Measurements from ENCODE around the gene THSD4. TPM values are rescaled to one million over a fixed set of nuclear protein-coding genes. Genes with fewer than 3 reads are reported as not detected.
"Not testable (repeated sequence)": the region's sequence is repeated elsewhere in the genome, so short reads cannot be mapped to it uniquely, and the experiment has no call there.

The THSD4 gene
- polyA plus RNA-seq, 1 donor: 30.2 TPM

DNA sequence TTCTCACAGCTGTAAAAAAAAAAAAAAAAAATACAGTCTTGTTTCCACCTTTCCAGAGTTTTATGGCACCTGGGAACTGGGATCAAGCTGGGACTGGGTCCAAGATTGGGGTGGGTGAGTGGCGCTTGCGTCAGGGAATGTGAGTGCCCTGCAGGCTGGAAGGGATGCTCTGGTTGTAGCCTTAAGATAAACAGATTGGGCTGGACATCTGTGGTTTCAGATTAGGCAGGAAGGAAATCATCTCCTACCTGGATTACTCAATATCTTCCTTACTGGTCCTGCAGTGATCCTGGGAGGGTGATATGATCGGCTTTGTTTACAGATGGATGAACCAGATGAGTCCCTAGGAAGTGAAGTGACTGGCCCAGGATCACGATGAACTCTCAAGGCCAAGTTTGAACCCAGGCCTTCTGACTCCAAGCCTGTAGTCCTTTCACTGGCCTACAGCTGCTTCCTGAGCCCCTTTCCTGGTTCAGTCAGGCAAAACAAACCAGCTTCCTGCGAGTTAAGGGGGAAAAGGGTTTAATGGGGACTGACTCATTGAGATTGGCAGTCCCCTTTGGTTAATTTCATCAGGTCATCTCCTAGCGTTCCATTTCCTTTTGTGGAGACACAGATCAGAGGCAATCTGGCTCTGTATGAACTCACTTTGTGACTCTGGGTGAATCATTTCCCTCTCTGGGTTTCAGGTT lies 179.8 kb downstream of the THSD4 start:
- no peak for DNase-seq

- no peak for DNase-seq
Observed at GRCh38 chr15:71295603-71296314, 180.5 kb downstream of the THSD4 start.

DNA sequence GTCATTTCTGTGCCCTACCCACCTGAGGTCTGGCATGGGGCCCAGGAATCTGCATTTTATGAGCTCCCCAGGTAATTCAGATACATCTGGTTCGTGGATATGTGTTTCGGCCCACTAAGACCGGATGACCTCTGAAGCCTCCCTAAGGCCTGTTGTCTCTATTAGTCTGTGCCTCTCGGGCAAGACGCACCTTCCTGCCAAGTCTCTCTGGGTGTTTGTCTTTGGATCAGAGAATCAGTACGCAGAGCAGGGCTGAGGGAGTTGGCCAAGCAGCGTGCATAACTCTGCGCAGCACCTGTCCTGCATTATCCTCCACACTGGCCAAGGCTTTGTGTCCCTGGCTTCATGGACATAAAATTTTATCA lies 181.0 kb downstream of the THSD4 start:
- no peak for DNase-seq

- no peak for DNase-seq
Observed at GRCh38 chr15:71301958-71302621, 186.8 kb downstream of the THSD4 start.

DNA sequence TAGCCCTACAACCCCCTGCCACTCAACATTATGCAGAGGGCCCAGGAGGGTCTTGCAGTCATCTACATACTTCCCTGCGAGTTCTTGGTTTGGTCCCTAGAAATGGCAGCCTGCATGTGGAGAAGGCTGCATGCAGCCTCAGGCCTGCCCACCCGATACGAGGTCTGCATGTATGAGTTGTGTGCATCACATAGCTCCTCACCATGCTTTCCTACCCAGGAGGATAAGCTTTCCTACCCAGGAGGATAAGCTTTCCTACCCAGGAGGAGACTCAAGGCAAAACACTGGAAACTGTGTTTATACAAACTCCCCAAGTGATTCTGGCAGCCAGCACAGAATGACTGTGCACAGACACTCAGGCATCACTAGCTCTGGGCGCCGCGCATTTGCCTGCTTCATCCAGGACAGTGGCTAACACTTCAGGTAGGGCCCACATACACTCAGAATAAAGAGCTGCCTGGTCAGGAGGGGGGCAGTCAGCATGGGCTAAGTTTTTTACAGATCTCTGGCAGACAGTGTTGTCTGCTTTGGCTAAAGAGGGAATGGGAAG lies 187.7 kb downstream of the THSD4 start:
- no peak for DNase-seq

DNA sequence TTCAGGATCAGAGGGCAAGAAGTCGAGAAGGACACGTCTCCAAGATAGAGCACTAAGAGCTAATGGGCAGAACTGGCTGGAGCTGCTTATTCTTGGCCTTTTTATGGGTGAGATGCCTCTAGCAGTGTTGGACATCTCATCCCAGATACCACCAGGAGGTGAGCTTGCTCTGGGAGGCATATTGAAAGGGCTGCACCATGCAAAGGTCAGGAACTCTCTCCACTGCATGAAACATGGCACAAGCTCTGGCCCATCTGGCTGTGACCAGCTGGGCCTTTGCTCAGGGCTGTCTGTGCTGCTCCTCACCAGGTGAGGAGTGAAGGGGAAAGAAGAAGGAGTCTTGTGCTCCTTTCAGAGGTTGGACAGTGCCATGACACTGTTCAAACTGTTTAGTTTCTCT lies 188.7 kb downstream of the THSD4 start:
- DNase-seq: no peak

DNA sequence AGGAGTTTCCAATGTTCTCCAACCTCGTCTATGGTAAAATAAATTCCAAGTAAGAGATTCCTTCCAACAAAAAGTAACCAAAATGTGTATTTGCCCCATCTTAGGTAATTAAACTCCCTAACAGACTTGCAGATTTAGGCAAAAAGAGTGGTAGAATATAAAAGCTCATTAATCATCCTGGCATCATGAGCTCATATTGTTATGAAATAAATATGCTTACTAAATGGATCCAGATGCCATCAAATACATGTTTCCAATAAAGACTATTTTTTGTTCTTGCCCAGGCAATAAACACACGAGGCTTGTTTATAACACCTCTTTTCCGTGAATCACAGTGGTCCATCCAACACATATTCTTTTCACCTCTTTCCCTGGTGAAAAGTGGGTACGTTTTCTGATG lies 189.4 kb downstream of the THSD4 start:
- DNase-seq: no peak

- no peak for DNase-seq
Observed at GRCh38 chr15:71306538-71306937, 191.3 kb downstream of the THSD4 start.

- no peak for DNase-seq
Observed at GRCh38 chr15:71312194-71312708, 197.0 kb downstream of the THSD4 start.

DNA sequence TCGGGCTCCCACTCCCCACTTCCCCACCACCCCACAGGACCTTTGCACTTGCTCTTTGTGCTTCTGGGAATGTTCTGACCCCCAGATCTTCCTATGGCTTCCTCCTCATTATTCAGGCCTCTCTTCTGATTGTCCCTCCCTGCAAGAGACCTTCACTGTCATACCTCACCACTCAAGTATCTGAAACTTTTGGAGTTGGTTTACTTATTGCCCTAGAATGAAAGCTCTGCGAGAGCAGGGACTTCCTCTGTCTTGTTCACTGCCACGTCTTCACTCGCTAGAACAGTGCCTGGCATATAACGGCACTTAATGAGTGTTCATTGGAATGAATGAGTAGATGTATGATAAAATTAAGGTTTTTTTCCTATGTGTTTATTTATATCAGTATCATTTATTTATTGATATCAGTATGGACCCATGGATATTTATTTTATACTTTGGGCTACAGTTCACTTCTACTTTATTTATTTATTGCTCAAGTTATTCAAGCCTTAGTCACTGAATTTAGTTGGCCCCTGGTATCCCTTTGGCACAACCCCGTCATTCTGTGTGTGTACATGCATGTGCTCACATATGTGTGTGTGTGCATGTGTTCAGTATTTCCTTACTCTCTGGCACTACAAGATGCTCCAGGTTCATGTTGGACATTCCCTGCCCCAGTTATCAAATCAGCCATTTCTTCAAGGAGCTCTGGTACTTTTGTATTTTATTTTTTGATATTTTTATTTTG lies 197.6 kb downstream of the THSD4 start:
- DNase-seq: no peak

DNA sequence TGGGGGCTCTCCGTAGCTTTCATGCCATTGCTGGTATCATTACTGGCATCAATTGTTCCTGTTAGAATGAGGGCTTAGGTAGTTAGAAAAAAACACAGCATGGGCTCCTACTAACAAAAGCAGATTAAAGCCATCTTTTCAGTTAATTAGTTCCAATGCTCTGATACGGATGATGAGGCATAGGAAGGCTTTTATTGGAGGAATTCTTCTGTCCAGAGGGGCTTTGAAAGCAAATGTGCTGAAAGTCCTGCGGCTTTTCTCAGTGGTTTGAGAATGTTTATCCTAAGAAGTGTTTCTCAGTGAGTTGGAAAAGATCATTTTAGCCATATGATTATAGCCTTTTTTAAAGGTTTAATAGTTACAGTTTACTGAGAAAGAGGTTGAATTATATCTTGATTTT lies 198.5 kb downstream of the THSD4 start:
- no peak for DNase-seq

DNA sequence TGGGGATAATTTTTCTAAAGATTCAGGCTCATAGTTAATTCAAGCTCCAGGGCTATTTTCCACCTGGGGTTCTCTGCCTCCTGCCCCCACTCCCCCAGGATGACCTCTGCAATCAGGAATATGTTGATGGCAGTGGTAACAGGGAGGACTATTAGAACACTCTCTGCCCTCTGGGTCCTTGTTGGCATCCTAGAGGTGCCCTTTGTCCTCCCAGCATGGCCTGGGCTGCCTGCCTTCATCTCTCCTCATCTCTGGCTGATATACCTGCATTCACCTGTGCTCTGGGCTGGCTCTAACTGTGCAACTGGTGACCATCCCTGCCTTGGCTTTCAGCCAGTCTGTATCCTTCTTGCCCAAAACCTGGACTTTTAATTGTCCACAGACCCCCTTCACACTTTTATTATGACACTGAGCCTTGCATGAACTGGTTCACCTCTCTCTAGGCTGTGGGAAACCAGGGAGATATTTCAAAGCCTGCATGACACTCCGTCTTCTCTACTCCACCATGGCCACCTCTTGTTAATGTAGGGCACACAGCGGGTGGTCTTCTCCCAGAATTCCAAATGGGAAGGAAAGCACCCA lies 199.8 kb downstream of the THSD4 start:
- DNase-seq: no peak

- no peak for DNase-seq
Observed at GRCh38 chr15:71316911-71317310, 201.6 kb downstream of the THSD4 start.

DNA sequence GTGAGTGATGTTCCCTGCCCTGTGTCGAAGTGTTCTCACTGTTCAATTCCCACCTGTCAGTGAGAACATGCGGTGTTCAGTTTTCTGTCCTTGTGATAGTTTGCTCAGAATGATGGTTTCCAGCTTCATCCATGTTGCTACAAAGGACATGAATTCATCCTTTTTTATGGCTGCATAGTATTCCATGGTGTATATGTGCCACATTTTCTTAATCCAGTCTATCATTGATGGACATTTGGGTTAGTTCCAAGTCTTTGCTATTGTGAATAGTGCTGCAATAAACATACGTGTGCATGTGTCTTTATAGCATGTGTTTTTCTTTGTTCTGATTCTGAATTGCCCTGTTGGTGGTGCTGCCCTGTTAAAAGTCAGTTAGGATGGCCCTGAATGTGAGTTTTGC lies 204.2 kb downstream of the THSD4 start:
- DNase-seq: not testable (repeated sequence)

DNA sequence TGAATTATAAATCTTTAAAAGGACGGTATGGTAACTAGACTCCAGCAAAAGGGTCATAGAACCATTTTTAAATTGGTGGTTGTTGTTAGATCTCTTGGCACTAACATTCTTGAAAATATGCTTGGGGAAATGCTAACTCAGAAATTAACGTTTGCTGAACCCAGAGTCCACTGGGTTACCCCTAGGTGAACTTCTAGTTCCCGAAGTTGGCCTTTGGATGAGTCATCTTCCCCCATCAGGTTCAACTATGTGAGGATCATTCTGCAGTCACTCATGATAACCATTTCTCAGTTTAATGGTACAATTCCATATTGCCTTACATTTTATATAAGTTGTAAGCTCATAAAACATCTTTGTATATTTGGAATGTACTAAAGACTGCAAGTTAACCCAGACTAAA lies 204.7 kb downstream of the THSD4 start:
- no peak for DNase-seq

GRCh38 chr15:71323082-71323481 lies 207.8 kb downstream of the THSD4 start:
- no peak for DNase-seq

GRCh38 chr15:71323584-71323983 lies 208.3 kb downstream of the THSD4 start:
- no peak for DNase-seq

GRCh38 chr15:71325481-71325880 lies 210.2 kb downstream of the THSD4 start:
- DNase-seq: no peak

DNA sequence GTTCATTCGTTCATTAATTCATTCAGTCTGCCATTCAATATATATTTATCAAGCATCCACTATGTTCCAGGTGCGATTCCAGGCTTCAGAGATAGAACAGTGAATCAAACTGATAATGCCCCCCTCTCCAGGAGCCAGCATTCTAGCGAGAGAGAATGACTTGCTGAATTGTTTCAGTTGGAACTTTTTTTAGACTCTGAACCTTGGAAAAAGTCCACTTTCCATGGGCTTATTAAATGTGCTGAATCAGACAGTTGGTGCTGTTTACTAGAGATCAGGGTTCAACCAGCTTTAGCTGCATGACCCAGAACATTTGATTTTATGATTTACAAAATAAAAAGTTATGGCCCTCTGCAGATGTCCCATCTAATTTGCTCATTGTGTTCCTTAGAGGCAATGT lies 213.2 kb downstream of the THSD4 start:
- no peak for DNase-seq

- peak; percentile 62 for DNase-seq
Observed at GRCh38 chr15:71329041-71329440, 213.8 kb downstream of the THSD4 start.

DNA sequence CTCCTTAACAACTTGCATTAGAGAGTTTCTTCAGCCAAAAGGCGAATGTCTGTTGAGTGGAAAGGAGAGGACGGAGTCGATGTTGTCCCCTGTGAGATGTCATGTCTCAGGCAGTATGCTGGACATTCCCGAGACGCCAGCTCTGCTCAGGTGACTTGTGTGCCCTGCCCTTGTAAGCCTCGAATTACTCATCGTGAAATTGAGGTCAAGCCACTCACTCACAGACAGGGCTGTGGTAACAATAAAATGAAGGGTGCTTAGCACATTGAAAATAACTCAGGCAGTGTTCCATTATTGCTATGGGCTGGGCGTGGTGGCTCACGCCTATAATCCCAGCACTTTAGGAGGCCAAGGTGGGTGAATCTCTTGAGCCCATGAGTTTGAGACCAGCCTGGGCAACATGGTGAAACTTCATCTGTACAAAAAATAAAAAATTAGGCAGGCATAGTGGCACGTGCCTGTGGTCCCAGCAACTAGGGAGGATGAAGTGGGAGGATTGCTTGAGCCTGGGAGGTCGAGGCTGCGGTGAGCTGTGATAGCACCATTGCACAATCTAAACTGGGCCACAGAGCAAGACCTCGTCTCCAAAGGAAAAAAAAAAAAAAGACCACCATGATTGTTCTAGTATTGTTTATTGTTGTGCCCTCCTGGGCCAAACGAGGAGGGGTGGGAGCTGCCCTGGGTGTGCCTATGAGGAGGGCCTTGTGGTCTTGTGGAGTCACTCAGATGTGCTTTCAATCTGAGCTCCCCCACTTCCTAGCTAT lies 214.4 kb downstream of the THSD4 start:
- DNase-seq: no peak

Data from left kidney (tissue), 2 donors.